Tibial artery (tissue), 4 donors: Measurements from ENCODE around the gene BRWD1.

Experiments
- DNase-seq, 2 donors: peaks; one replicate each; pipeline ENCODE4 v3.0.0-alpha.2; 2019
- H3K27ac ChIP-seq, 2 donors: fragments of 200-600 bp; sonication (generic) in 1 of 2; 1 replicate in 1 of 2; 2 replicates in 1 of 2; pipeline ENCODE4 v1.5.1; 2018 to 2019; ENCODE audit warnings: mild to moderate bottlenecking in 1 of 2
- H3K27me3 ChIP-seq, 2 donors: fragments of 200-600 bp; sonication (generic) in 1 of 2; one replicate each; pipeline versions ENCODE4 v1.5.1 to v1.6.0; 2016 to 2019
- H3K36me3 ChIP-seq, 3 donors: fragments of 200-600 bp; sonication (generic) in 2 of 3; one replicate each; pipeline ENCODE4 v1.5.1; 2016 to 2019; ENCODE audit warnings: mild to moderate bottlenecking in 2 of 3
- H3K4me1 ChIP-seq, 4 donors: fragments of 200-600 bp; sonication (generic) in 2 of 4; 1 replicate in 3 of 4; 2 replicates in 1 of 4; pipeline ENCODE4 v1.5.1; 2016 to 2019
- H3K4me3 ChIP-seq, 2 donors: fragments of 200-600 bp; sonication (generic) in 1 of 2; 1 replicate in 1 of 2; 2 replicates in 1 of 2; pipeline ENCODE4 v1.5.1; 2018 to 2019; ENCODE audit warnings: mild to moderate bottlenecking in 2 of 2
- H3K9me3 ChIP-seq, 3 donors: fragments of 200-600 bp; sonication (generic) in 1 of 3; one replicate each; pipeline ENCODE4 v1.5.1; 2016 to 2019
- intact Hi-C: fragments of 100-400 bp; cut with DNase I; formaldehyde crosslinking; loops from one replicate; pipeline ENCODE4 v1.15.0; 2023; ENCODE audit warnings: low total_unique reads
- TF ChIP-seq, protein P1 (sequence below), 2 experiments: fragments of 200-600 bp in 1 of 2; fragments of 450-650 bp in 1 of 2; IDR thresholded peaks; one replicate each; pipeline ENCODE4 v1.5.1; 2017 to 2019; ENCODE audit warnings: antibody characterized with exemption in 2 of 2, mild to moderate bottlenecking in 1 of 2, moderate library complexity in 1 of 2

Gene BRWD1

DNA sequence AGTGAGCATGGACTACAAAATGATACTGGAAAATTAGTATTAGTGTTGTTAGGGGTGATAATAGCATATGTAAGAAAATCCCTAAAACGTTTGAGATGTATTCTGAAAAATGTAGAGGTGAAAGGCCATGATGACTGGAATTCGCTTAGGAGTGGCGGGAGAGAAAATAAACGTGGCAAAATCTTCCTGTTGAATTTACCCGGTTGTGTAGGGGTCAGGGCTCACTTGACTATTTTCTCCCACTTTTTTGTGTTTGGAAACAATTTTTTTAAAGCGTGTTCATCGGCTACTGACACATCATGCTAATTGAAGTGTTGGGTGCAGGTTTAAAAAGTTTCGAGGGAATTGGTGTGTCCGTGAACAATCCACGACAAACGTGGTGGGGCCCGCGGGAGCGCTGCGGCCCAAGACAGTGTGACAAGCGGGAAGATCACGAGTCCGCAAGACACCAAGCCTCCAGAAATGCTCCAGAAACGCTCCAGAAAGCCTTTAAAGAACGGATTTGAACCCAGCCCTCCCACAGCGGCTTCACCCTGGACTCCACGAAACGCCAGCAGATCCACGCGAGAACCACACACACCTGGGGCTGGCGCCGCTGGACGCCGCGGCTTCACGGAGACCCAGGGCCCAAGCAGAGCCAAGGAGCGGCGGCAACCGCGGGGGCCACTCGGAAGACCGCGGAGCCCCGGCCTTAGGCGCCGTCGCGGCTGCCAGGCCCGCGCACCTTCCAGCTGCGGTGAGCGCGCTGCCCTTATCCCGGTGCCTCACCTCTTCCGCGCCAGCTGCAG, 130.8 kb downstream of the BRWD1 start:
- DNase-seq, result peak in 1 of 2 donors; percentile 71
- Histone ChIP-seq H3K27ac (peak overlapping the region; percentile 88 to 90), H3K27me3 (no peaks in the 10 kb centered on the region), H3K9me3 (no peaks in the 10 kb centered on the region), H3K4me3 (peak overlapping the region; percentile 73 to 90), H3K4me1 (peaks cover 0 to 24% (median 8%) of the 10 kb centered on the region in 4 donors), H3K36me3 (peaks cover 0 to 16% (median 7%) of the 10 kb centered on the region in 3 donors)
- TF ChIP-seq, protein P1, sequence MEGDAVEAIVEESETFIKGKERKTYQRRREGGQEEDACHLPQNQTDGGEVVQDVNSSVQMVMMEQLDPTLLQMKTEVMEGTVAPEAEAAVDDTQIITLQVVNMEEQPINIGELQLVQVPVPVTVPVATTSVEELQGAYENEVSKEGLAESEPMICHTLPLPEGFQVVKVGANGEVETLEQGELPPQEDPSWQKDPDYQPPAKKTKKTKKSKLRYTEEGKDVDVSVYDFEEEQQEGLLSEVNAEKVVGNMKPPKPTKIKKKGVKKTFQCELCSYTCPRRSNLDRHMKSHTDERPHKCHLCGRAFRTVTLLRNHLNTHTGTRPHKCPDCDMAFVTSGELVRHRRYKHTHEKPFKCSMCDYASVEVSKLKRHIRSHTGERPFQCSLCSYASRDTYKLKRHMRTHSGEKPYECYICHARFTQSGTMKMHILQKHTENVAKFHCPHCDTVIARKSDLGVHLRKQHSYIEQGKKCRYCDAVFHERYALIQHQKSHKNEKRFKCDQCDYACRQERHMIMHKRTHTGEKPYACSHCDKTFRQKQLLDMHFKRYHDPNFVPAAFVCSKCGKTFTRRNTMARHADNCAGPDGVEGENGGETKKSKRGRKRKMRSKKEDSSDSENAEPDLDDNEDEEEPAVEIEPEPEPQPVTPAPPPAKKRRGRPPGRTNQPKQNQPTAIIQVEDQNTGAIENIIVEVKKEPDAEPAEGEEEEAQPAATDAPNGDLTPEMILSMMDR (IDR thresholded peaks at IDR 0.05), result no peak
- intact Hi-C loops, result loop anchor here (10.0 kb wide), 1 partner anchor 202 kb away; a partner anchor contains a TSS

DNA sequence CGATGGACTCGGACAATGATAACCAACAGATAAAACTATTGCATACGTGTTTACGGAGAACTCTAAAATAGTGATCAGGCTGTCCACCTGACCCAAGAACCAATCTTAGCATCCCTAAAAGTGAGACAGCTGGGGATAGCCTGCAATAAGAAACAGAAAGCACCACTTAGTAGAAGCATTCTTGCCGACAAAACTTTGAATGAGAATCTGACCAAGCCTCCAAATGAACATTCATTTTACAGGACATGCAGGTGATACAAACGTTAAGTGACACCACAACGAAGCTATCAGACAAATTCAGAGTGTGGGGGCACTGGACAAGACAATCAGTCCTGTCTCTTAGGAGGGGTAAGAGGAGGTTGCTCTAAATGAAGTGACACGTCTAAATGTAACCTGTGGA, 131.4 kb downstream of the BRWD1 start:
- Histone ChIP-seq H3K36me3 (peaks cover 0 to 16% (median 7%) of the 10 kb centered on the region in 3 donors), H3K27me3 (no peaks in the 10 kb centered on the region), H3K4me3 (peak overlapping the region; percentile 73 to 90), H3K9me3 (no peaks in the 10 kb centered on the region), H3K4me1 (peaks cover 0 to 24% (median 8%) of the 10 kb centered on the region in 4 donors), H3K27ac (peak overlapping the region in 1 of 2 donors; percentile 88)
- TF ChIP-seq, protein P1 (IDR thresholded peaks at IDR 0.05), result no peak
- no peak for DNase-seq
- intact Hi-C loops, result loop anchor here (10.0 kb wide), 1 partner anchor 203 kb away; a partner anchor contains a TSS

DNA sequence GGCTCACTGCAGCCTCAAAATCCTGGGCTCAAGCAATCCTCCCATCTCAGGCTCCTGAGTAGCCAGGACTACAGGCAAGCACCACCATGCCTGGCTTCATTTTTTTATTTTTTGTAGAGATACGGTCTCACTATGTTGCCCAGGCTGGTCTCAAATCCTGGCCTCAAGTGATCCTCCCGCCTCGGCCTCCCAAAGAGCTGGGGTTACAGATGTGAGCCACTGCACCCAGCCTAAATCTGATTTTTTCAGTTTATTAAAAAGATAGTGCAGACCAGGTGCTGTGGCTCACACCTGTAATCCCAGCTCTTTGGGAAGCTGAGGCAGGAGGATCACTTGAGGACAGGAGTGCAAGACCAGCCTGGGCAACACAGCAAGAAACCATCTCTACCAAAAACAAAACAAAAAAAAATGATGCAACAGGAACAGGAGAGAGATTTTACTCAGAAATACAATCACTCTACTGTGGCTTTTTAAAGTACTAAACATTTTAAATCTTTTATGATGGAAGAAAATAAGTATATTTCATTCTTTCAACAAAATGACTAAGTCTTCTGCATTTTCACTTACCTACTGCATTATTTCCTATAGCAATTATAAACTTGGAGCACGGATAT, 132.1 kb downstream of the BRWD1 start:
- peaks cover 0 to 16% (median 8%) of the 10 kb centered on the region in 3 donors for H3K36me3 ChIP-seq
- H3K4me1 ChIP-seq, result peaks cover 0 to 24% (median 8%) of the 10 kb centered on the region in 4 donors
- TF ChIP-seq, protein P1 (IDR thresholded peaks at IDR 0.05), result no peak
- intact Hi-C loops, result loop anchor here (10.0 kb wide), 1 partner anchor 203 kb away; a partner anchor contains a TSS
- no peak overlapping the region for H3K4me3 ChIP-seq
- H3K9me3 ChIP-seq, result no peaks in the 10 kb centered on the region
- H3K27ac ChIP-seq, result no peak overlapping the region
- no peaks in the 10 kb centered on the region for H3K27me3 ChIP-seq
- DNase-seq, result no peak

DNA sequence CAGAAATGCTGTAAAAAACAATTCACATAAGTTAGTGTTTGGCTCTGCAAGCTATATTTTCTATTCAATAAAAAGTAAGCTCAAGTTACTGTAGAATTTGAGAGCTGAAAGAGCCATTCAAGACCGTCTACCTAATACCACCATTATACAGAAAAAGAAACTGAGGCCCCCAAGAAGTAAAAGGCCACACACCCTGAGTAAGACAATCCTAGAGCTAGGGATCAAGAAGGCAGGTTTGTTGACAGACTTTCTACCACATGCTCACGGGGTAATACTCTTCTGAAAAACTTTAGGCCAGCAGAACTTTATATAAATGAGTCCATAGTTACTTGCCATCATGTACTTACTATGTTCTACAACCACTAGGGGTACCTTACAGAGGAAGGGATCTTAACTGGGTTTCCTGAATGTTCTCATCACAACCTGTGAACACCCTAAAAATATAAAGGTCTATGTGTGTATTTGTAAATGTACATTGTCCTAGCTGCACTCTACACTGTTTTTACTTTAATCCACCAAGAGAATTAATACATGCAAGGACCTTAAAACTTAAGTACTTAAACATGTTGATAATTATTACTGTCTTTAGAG, 132.9 kb downstream of the BRWD1 start:
- TF ChIP-seq, protein P1 (IDR thresholded peaks at IDR 0.05), result no peak
- no peaks in the 10 kb centered on the region for H3K9me3 ChIP-seq
- no peak overlapping the region for H3K27ac ChIP-seq
- no peak for DNase-seq
- peaks cover 0 to 20% (median 16%) of the 10 kb centered on the region in 3 donors for H3K36me3 ChIP-seq
- H3K4me3 ChIP-seq, result no peak overlapping the region
- intact Hi-C loops, result loop anchor here (10.0 kb wide), 1 partner anchor 204 kb away; a partner anchor contains a TSS
- peaks cover 0 to 24% (median 8%) of the 10 kb centered on the region in 4 donors for H3K4me1 ChIP-seq
- H3K27me3 ChIP-seq, result no peaks in the 10 kb centered on the region

DNA sequence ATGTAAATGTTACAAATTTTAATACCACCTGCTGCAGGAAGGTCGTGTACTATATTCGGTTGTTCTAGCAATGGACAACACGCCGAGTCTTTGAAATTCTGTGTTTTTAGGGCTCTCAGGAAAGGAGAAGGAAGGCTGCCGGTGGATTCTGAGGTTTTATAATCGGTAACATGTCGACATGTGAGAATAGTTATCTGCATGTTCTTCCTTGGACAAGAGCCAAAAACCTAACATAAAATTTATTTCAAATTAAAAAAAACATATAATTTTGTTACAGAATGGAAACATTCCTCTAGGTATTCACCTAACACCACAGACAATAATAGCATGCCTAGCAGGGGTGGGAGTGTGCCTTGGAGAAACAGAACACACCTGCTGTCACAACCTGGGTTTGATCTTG, 135.0 kb downstream of the BRWD1 start:
- no peaks in the 10 kb centered on the region for H3K27me3 ChIP-seq
- H3K27ac ChIP-seq, result no peak overlapping the region
- H3K36me3 ChIP-seq, result peaks cover 0 to 31% (median 29%) of the 10 kb centered on the region in 3 donors
- H3K9me3 ChIP-seq, result no peaks in the 10 kb centered on the region
- no peak for DNase-seq
- H3K4me1 ChIP-seq, result peaks cover 0 to 17% (median 8%) of the 10 kb centered on the region in 4 donors
- intact Hi-C loops, result loop anchor here (10.0 kb wide), 1 partner anchor 1614 kb away; no protein-coding TSS in a partner anchor
- H3K4me3 ChIP-seq, result no peak overlapping the region
- TF ChIP-seq, protein P1 (IDR thresholded peaks at IDR 0.05), result no peak
